Glutamatergic neuron (in vitro differentiated cells): Measurements from ENCODE around the gene IRAK3. TPM values are rescaled to one million over a fixed set of nuclear protein-coding genes. Genes with fewer than 3 reads are reported as not detected.

ENCODE experiments used
- DNase-seq: peaks from one replicate; pipeline ENCODE4 v3.0.0; 2022
- H3K27ac Mint-ChIP-seq: one replicate; pipeline ENCODE4 v1.8.0; 2020; ENCODE audit warnings: mild to moderate bottlenecking, mixed read lengths, inconsistent platforms; ENCODE audit not compliant: unreplicated experiment
- H3K27me3 Mint-ChIP-seq: one replicate; pipeline ENCODE4 v1.8.0; 2020; ENCODE audit warnings: mild to moderate bottlenecking, moderate library complexity, mixed read lengths, inconsistent platforms; ENCODE audit not compliant: unreplicated experiment
- H3K36me3 Mint-ChIP-seq: one replicate; pipeline ENCODE4 v1.8.0; 2020; ENCODE audit warnings: mild to moderate bottlenecking, mixed read lengths, inconsistent platforms; ENCODE audit not compliant: unreplicated experiment
- H3K4me1 Mint-ChIP-seq: one replicate; pipeline ENCODE4 v1.8.0; 2020; ENCODE audit warnings: mild to moderate bottlenecking, low read depth, mixed read lengths, inconsistent platforms; ENCODE audit not compliant: unreplicated experiment
- H3K4me3 Mint-ChIP-seq: one replicate; pipeline ENCODE4 v1.8.0; 2020; ENCODE audit warnings: mild to moderate bottlenecking, mixed read lengths, inconsistent platforms; ENCODE audit not compliant: unreplicated experiment
- H3K9me3 Mint-ChIP-seq: one replicate; pipeline ENCODE4 v1.8.0; 2020; ENCODE audit warnings: mild to moderate bottlenecking, moderate library complexity, mixed read lengths, inconsistent platforms; ENCODE audit not compliant: unreplicated experiment
- CTCF ChIP-seq: fragments of 200-600 bp; sonication (generic); IDR thresholded peaks from one replicate; pipeline ENCODE4 v1.5.0; 2021; ENCODE audit not compliant: partially characterized antibody, unreplicated experiment
- total RNA-seq: library from RNA; stranded (reverse); fragmentation: NEBNext Ultra II Directional; extraction: Animal tissue kit (Norgen Biotek cat#: 25700); gene quantifications from one replicate; pipeline ENCODE4 v1.2.1, GENCODE V29; 2021; ENCODE audit not compliant: unreplicated experiment

The IRAK3 gene
- total RNA-seq, 1 donor from 2014 or later, result 3.9 TPM

- no peak overlapping the region for H3K27ac Mint-ChIP-seq
- no peak for TF ChIP-seq CTCF
- H3K4me1 Mint-ChIP-seq, result no peaks in the 10 kb centered on the region
- no peak overlapping the region for H3K4me3 Mint-ChIP-seq
- H3K36me3 Mint-ChIP-seq, result no peaks in the 10 kb centered on the region
- no peak for DNase-seq
- H3K27me3 Mint-ChIP-seq, result peaks cover 2% of the 10 kb centered on the region
- H3K9me3 Mint-ChIP-seq, result no peaks in the 10 kb centered on the region
Observed at GRCh38 chr12:66288121-66288520, 99.1 kb downstream of the IRAK3 start.

GRCh38 chr12:66289485-66289884, 100.5 kb downstream of the IRAK3 start:
- H3K27ac Mint-ChIP-seq, result no peak overlapping the region
- TF ChIP-seq CTCF, result no peak
- no peaks in the 10 kb centered on the region for H3K9me3 Mint-ChIP-seq
- H3K36me3 Mint-ChIP-seq, result no peaks in the 10 kb centered on the region
- no peak for DNase-seq
- H3K27me3 Mint-ChIP-seq, result peaks cover 2% of the 10 kb centered on the region
- no peak overlapping the region for H3K4me3 Mint-ChIP-seq
- H3K4me1 Mint-ChIP-seq, result no peaks in the 10 kb centered on the region

GRCh38 chr12:66290716-66291200, 101.7 kb downstream of the IRAK3 start:
- no peak for TF ChIP-seq CTCF
- Mint-ChIP-seq H3K4me3 (no peak overlapping the region), H3K36me3 (no peaks in the 10 kb centered on the region), H3K4me1 (no peaks in the 10 kb centered on the region), H3K27ac (no peak overlapping the region), H3K9me3 (no peaks in the 10 kb centered on the region), H3K27me3 (peaks cover 2% of the 10 kb centered on the region)
- DNase-seq, result no peak

GRCh38 chr12:66296176-66296683, 107.2 kb downstream of the IRAK3 start:
- no peaks in the 10 kb centered on the region for H3K4me1 Mint-ChIP-seq
- no peak overlapping the region for H3K4me3 Mint-ChIP-seq
- no peak for TF ChIP-seq CTCF
- peaks cover 1% of the 10 kb centered on the region for H3K9me3 Mint-ChIP-seq
- H3K36me3 Mint-ChIP-seq, result no peaks in the 10 kb centered on the region
- no peak overlapping the region for H3K27ac Mint-ChIP-seq
- no peak for DNase-seq
- no peaks in the 10 kb centered on the region for H3K27me3 Mint-ChIP-seq

- H3K4me1 Mint-ChIP-seq, result no peaks in the 10 kb centered on the region
- TF ChIP-seq CTCF, result no peak
- peaks cover 2% of the 10 kb centered on the region for H3K27me3 Mint-ChIP-seq
- H3K36me3 Mint-ChIP-seq, result no peaks in the 10 kb centered on the region
- no peak overlapping the region for H3K27ac Mint-ChIP-seq
- no peak for DNase-seq
- no peak overlapping the region for H3K4me3 Mint-ChIP-seq
- peaks cover 1% of the 10 kb centered on the region for H3K9me3 Mint-ChIP-seq
Observed at GRCh38 chr12:66297080-66297479, 108.1 kb downstream of the IRAK3 start.
